Measurements from ENCODE around the gene TCF7L1. TPM values are rescaled to one million over a fixed set of nuclear protein-coding genes. Genes with fewer than 3 reads are reported as not detected.

Gene TCF7L1
- total RNA-seq, 2 donors from 2014 or later, result 8.3 to 8.8 TPM

- H3K27me3 ChIP-seq (replicated peaks; ENCODE audit: insufficient read depth), result no peaks in the 10 kb centered on the region
- H3K4me1 ChIP-seq (ENCODE audit: control insufficient read depth in 1 of 2, low read depth in 2 of 2), result peaks cover 13 to 44% of the 10 kb centered on the region in 2 donors
- no peak for ATAC-seq (ENCODE audit: insufficient number of reproducible peaks, low FRiP score, low read depth)
- H3K9me3 ChIP-seq, result no peaks in the 10 kb centered on the region
- DNase-seq (ENCODE audit: low spot score), result no peak
- TF ChIP-seq, protein P1, sequence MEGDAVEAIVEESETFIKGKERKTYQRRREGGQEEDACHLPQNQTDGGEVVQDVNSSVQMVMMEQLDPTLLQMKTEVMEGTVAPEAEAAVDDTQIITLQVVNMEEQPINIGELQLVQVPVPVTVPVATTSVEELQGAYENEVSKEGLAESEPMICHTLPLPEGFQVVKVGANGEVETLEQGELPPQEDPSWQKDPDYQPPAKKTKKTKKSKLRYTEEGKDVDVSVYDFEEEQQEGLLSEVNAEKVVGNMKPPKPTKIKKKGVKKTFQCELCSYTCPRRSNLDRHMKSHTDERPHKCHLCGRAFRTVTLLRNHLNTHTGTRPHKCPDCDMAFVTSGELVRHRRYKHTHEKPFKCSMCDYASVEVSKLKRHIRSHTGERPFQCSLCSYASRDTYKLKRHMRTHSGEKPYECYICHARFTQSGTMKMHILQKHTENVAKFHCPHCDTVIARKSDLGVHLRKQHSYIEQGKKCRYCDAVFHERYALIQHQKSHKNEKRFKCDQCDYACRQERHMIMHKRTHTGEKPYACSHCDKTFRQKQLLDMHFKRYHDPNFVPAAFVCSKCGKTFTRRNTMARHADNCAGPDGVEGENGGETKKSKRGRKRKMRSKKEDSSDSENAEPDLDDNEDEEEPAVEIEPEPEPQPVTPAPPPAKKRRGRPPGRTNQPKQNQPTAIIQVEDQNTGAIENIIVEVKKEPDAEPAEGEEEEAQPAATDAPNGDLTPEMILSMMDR (IDR thresholded peaks at IDR 0.05), result no peak
- no peak overlapping the region for H3K27ac ChIP-seq
- no peak overlapping the region for H3K4me3 ChIP-seq
- H3K36me3 ChIP-seq, result no peaks in the 10 kb centered on the region
Measured at GRCh38 chr2:85213901-85214512, 80.8 kb downstream of the TCF7L1 start.

- TF ChIP-seq, protein P1 (IDR thresholded peaks at IDR 0.05), result no peak
- Histone ChIP-seq H3K36me3 (no peaks in the 10 kb centered on the region), H3K9me3 (no peaks in the 10 kb centered on the region), H3K27ac (no peak overlapping the region), H3K4me3 (no peak overlapping the region), H3K27me3 (replicated peaks; ENCODE audit: insufficient read depth) (no peaks in the 10 kb centered on the region), H3K4me1 (ENCODE audit: control insufficient read depth in 1 of 2, low read depth in 2 of 2) (peaks cover 13 to 44% of the 10 kb centered on the region in 2 donors)
- no peak for DNase-seq (ENCODE audit: low spot score)
- no peak for ATAC-seq (ENCODE audit: insufficient number of reproducible peaks, low FRiP score, low read depth)
Measured at GRCh38 chr2:85215081-85215447, 81.9 kb downstream of the TCF7L1 start.

DNA sequence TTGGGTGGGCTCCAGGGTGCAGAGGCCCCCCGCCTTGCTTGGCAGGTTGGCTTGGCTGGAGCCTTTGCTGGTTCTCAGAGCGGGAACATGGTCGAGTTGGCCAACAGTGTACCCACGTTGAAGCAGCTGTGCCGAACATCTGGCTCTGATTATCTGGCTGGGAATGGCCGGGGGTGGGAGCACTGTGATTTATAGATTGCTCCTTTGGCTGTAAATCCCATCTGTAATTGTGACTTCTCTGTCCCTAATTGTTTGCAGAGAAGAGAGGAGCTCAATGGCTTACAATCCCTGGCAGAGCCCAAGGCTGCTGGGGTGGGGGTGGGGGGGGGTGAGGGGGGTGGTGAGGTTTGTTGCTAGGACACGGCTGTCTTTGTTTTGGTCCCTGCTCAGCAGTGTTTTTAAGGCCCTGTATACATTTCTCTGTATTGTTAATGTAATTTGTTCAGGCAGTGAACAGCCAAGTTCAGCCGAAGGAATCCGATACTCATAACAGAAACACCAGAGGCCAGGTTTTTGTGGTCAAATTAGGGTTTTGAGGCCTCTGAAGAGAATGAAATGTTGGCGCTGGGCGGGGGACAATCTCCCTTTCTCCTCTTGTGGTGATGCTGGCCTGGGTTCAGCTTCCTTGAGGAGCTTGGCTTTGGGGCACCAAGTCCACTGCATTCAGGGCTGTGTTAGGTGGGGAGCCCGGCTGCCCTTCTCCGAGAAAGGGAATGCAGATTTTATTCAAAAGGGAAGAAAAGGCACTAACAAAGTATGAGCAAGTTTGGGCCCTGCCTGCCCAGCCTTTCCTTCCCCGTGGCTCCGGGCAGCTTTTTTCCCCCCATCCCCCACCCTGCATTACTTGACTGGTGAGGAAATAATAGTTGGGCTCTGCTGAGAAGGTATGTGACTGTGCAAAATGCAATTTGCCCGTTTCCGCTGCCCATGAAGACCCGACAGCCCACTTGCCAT lies 82.5 kb downstream of the TCF7L1 start:
- DNase-seq (ENCODE audit: low spot score), result no peak
- Histone ChIP-seq H3K36me3 (no peaks in the 10 kb centered on the region), H3K27me3 (replicated peaks; ENCODE audit: insufficient read depth) (no peaks in the 10 kb centered on the region), H3K9me3 (no peaks in the 10 kb centered on the region), H3K4me1 (ENCODE audit: control insufficient read depth in 1 of 2, low read depth in 2 of 2) (peaks cover 13 to 44% of the 10 kb centered on the region in 2 donors), H3K27ac (peak overlapping the region in 1 of 2 donors; percentile 62), H3K4me3 (peak overlapping the region; percentile 48)
- TF ChIP-seq, protein P1 (IDR thresholded peaks at IDR 0.05), result no peak
- ATAC-seq (ENCODE audit: insufficient number of reproducible peaks, low FRiP score, low read depth), result no peak

DNA sequence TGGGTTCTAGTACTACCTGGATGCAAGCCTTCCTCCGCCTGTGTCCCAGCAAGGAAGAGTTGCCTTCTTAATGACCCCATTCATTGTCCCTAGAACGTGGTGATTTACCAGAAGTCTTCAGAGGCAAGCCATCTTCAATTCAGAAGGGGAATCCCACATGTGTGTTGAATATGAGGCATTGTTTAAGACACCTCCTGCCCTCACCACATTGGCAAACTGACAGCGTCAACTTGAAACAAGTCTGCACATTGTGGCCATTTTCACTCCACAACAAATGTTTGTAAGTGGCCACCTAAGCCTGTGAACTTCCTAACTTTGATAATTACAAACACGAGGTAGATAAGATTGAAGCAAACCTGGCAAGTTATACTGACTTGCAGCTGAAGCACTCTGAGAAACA lies 83.7 kb downstream of the TCF7L1 start:
- no peaks in the 10 kb centered on the region for H3K9me3 ChIP-seq
- ATAC-seq (ENCODE audit: insufficient number of reproducible peaks, low FRiP score, low read depth) (no peak), DNase-seq (ENCODE audit: low spot score) (no peak)
- H3K4me3 ChIP-seq, result no peak overlapping the region
- H3K27me3 ChIP-seq (replicated peaks; ENCODE audit: insufficient read depth), result no peaks in the 10 kb centered on the region
- TF ChIP-seq, protein P1 (IDR thresholded peaks at IDR 0.05), result no peak
- peaks cover 13 to 40% of the 10 kb centered on the region in 2 donors for H3K4me1 ChIP-seq (ENCODE audit: control insufficient read depth in 1 of 2, low read depth in 2 of 2)
- H3K36me3 ChIP-seq, result no peaks in the 10 kb centered on the region
- H3K27ac ChIP-seq, result no peak overlapping the region

- H3K4me1 ChIP-seq (ENCODE audit: control insufficient read depth in 1 of 2, low read depth in 2 of 2), result peaks cover 0 to 5% of the 10 kb centered on the region in 2 donors
- H3K36me3 ChIP-seq, result no peaks in the 10 kb centered on the region
- DNase-seq (ENCODE audit: low spot score) (no peak), ATAC-seq (ENCODE audit: insufficient number of reproducible peaks, low FRiP score, low read depth) (no peak)
- H3K27ac ChIP-seq, result no peak overlapping the region
- H3K27me3 ChIP-seq (replicated peaks; ENCODE audit: insufficient read depth), result no peaks in the 10 kb centered on the region
- TF ChIP-seq, protein P1 (IDR thresholded peaks at IDR 0.05), result no peak
- H3K4me3 ChIP-seq, result no peak overlapping the region
- no peaks in the 10 kb centered on the region for H3K9me3 ChIP-seq
Measured at GRCh38 chr2:85221067-85221691, 88.0 kb downstream of the TCF7L1 start.
